Measurements from ENCODE around the gene RUNX2. TPM values are rescaled to one million over a fixed set of nuclear protein-coding genes. Genes with fewer than 3 reads are reported as not detected.

Gene RUNX2
- total and polyA plus RNA-seq, 2 donors (not counting 1 experiment from before 2014, with no cell fraction given), result 1.3 to 2.4 TPM

GRCh38 chr6:45691426-45691825 is 363.3 kb downstream of the RUNX2 start:
- WGBS (ENCODE audit: insufficient coverage), result no CpG with 5 or more reads among the region's 2 CpGs
- CTCF ChIA-PET, result no interaction called here
- Histone ChIP-seq H3K4me1 (ENCODE audit: control insufficient read depth in 2 of 2, insufficient read depth in 2 of 2, low read length in 2 of 2) (peaks cover 13 to 16% of the 10 kb centered on the region in 2 donors), H3K9me3 (ENCODE audit: control extremely low read depth in 1 of 3, control insufficient read depth in 2 of 3, insufficient read depth in 1 of 3, low read length in 2 of 3) (peaks cover 0 to 10% (median 0%) of the 10 kb centered on the region in 3 donors), H2AFZ (ENCODE audit: insufficient read depth, low read depth, low read length, poor library complexity, severe bottlenecking) (no peak overlapping the region), H3K4me2 (replicated peaks; ENCODE audit: low read depth, low read length, poor library complexity, severe bottlenecking) (no peak overlapping the region), H3K9ac (ENCODE audit: low read length) (no peak overlapping the region), H3K36me3 (replicated peaks in 1 of 2; ENCODE audit: control extremely low read depth in 1 of 2, control insufficient read depth in 1 of 2, extremely low read depth in 1 of 2, insufficient read depth in 2 of 2, low read length in 1 of 2) (no peaks in the 10 kb centered on the region), H3K27me3 (replicated peaks in 1 of 4; ENCODE audit: control extremely low read depth in 1 of 4, control insufficient read depth in 3 of 4, insufficient read depth in 4 of 4, low read length in 3 of 4) (peaks cover 0 to 5% (median 1%) of the 10 kb centered on the region in 4 experiments), H4K20me1 (ENCODE audit: control insufficient read depth, insufficient read depth, low read length, poor library complexity, severe bottlenecking) (no peaks in the 10 kb centered on the region), H3K4me3 (ENCODE audit: control extremely low read depth in 1 of 5, extremely low read depth in 1 of 5, insufficient read depth in 1 of 5, low read depth in 2 of 5, low read length in 4 of 5) (no peak overlapping the region), H3K27ac (ENCODE audit: low read length in 2 of 2) (no peak overlapping the region), H3K79me2 (ENCODE audit: control insufficient read depth, insufficient read depth, low read length) (no peaks in the 10 kb centered on the region)
- no peak for TF ChIP-seq EZH2 (IDR thresholded peaks at IDR 0.05; ENCODE audit: borderline replicate concordance, insufficient read depth, low read depth, low read length, poor library complexity, severe bottlenecking)
- no peak for TF ChIP-seq CTCF (IDR thresholded peaks at IDR 0.05)
- intact Hi-C loops (cut with micrococcal nuclease), result no loop called here
- DNase-seq (no peak), ATAC-seq (ENCODE audit: low read depth) (no peak)
- Mint-ChIP-seq H3K9me3 (ENCODE audit: insufficient read depth) (no peaks in the 10 kb centered on the region), H3K4me3 (no peak overlapping the region), H3K4me1 (peaks cover 20% of the 10 kb centered on the region), H3K27ac (no peak overlapping the region), H3K27me3 (peaks cover 7% of the 10 kb centered on the region)
- POLR2A ChIA-PET, result no interaction called here

GRCh38 chr6:45692021-45692420 is 363.9 kb downstream of the RUNX2 start:
- Histone ChIP-seq H3K27ac (ENCODE audit: low read length in 2 of 2) (no peak overlapping the region), H3K9me3 (ENCODE audit: control extremely low read depth in 1 of 3, control insufficient read depth in 2 of 3, insufficient read depth in 1 of 3, low read length in 2 of 3) (peaks cover 0 to 10% (median 0%) of the 10 kb centered on the region in 3 donors), H3K4me3 (ENCODE audit: control extremely low read depth in 1 of 5, extremely low read depth in 1 of 5, insufficient read depth in 1 of 5, low read depth in 2 of 5, low read length in 4 of 5) (no peak overlapping the region), H3K79me2 (ENCODE audit: control insufficient read depth, insufficient read depth, low read length) (no peaks in the 10 kb centered on the region), H3K4me2 (replicated peaks; ENCODE audit: low read depth, low read length, poor library complexity, severe bottlenecking) (no peak overlapping the region), H3K4me1 (ENCODE audit: control insufficient read depth in 2 of 2, insufficient read depth in 2 of 2, low read length in 2 of 2) (peaks cover 11 to 12% of the 10 kb centered on the region in 2 donors), H3K36me3 (replicated peaks in 1 of 2; ENCODE audit: control extremely low read depth in 1 of 2, control insufficient read depth in 1 of 2, extremely low read depth in 1 of 2, insufficient read depth in 2 of 2, low read length in 1 of 2) (no peaks in the 10 kb centered on the region), H3K27me3 (replicated peaks in 1 of 4; ENCODE audit: control extremely low read depth in 1 of 4, control insufficient read depth in 3 of 4, insufficient read depth in 4 of 4, low read length in 3 of 4) (peaks cover 0 to 5% (median 1%) of the 10 kb centered on the region in 4 experiments), H2AFZ (ENCODE audit: insufficient read depth, low read depth, low read length, poor library complexity, severe bottlenecking) (no peak overlapping the region), H3K9ac (ENCODE audit: low read length) (no peak overlapping the region), H4K20me1 (ENCODE audit: control insufficient read depth, insufficient read depth, low read length, poor library complexity, severe bottlenecking) (no peaks in the 10 kb centered on the region)
- intact Hi-C loops (cut with micrococcal nuclease), result no loop called here
- Mint-ChIP-seq H3K4me3 (no peak overlapping the region), H3K9me3 (ENCODE audit: insufficient read depth) (no peaks in the 10 kb centered on the region), H3K27me3 (peaks cover 7% of the 10 kb centered on the region), H3K27ac (no peak overlapping the region), H3K4me1 (peaks cover 18% of the 10 kb centered on the region)
- CTCF ChIA-PET, result no interaction called here
- TF ChIP-seq CTCF (IDR thresholded peaks at IDR 0.05), result no peak
- no peak for TF ChIP-seq EZH2 (IDR thresholded peaks at IDR 0.05; ENCODE audit: borderline replicate concordance, insufficient read depth, low read depth, low read length, poor library complexity, severe bottlenecking)
- no peak for DNase-seq
- POLR2A ChIA-PET, result no interaction called here
- no peak for ATAC-seq (ENCODE audit: low read depth)
- no CpG with 5 or more reads among the region's 3 CpGs for WGBS (ENCODE audit: insufficient coverage)
